Adrenal gland (tissue), 5 donors: Measurements from ENCODE around the gene TRIM10.

ENCODE experiments used
- CTCF ChIP-seq, 6 experiments: fragments of 450-650 bp in 4 of 6; fragments of 200-600 bp in 2 of 6; sonication (generic) in 1 of 6; IDR thresholded peaks; 1 replicate in 5 of 6; 2 replicates in 1 of 6; pipeline versions ENCODE4 v1.5.1 to v1.8.0; 2016 to 2021; ENCODE audit warnings: antibody characterized with exemption in 6 of 6, mild to moderate bottlenecking in 2 of 6, moderate library complexity in 1 of 6
- POLR2A ChIP-seq, 2 donors: fragments of 450-650 bp; IDR thresholded peaks; one replicate each; pipeline ENCODE4 v1.6.1; 2017; ENCODE audit warnings: antibody characterized with exemption in 2 of 2, mild to moderate bottlenecking in 2 of 2, moderate library complexity in 1 of 2
- donor health status: DM: no; HTN: no; CAD: no.

GRCh38 chr6:30147096-30147495 is 13.9 kb downstream of the TRIM10 start:
- TF ChIP-seq CTCF (IDR thresholded peaks at IDR 0.05) (no peak), POLR2A (IDR thresholded peaks at IDR 0.05) (no peak)
